ENCODE data around the gene LSAMP. TPM values are rescaled to one million over a fixed set of nuclear protein-coding genes. Genes with fewer than 3 reads are reported as not detected.

Gene LSAMP
- total RNA-seq, 1 donor from 2014 or later: 10.2 TPM

- no peaks in the 10 kb centered on the region for H3K27me3 ChIP-seq (ENCODE audit: control insufficient read depth, insufficient read depth, low read length)
- H3K4me3 ChIP-seq (ENCODE audit: low read depth, low read length): no peak overlapping the region
- no peak for DNase-seq (ENCODE audit: low read depth)
- H3K36me3 ChIP-seq (ENCODE audit: control insufficient read depth, insufficient read depth, low read length): no peaks in the 10 kb centered on the region
- no peak for TF ChIP-seq CTCF (IDR thresholded peaks at IDR 0.05; ENCODE audit: insufficient read depth, low read length, poor library complexity, severe bottlenecking)
These were observed 145.1 kb downstream of the LSAMP start for GRCh38 chr3:116300226-116300625.

GRCh38 chr3:116299646-116300081, 145.6 kb downstream of the LSAMP start:
- DNase-seq (ENCODE audit: low read depth): peak; percentile 23
- TF ChIP-seq CTCF (IDR thresholded peaks at IDR 0.05; ENCODE audit: insufficient read depth, low read length, poor library complexity, severe bottlenecking): no peak
- H3K27me3 ChIP-seq (ENCODE audit: control insufficient read depth, insufficient read depth, low read length): no peaks in the 10 kb centered on the region
- H3K4me3 ChIP-seq (ENCODE audit: low read depth, low read length): no peak overlapping the region
- H3K36me3 ChIP-seq (ENCODE audit: control insufficient read depth, insufficient read depth, low read length): no peaks in the 10 kb centered on the region

- H3K36me3 ChIP-seq (ENCODE audit: control insufficient read depth, insufficient read depth, low read length): no peaks in the 10 kb centered on the region
- no peaks in the 10 kb centered on the region for H3K27me3 ChIP-seq (ENCODE audit: control insufficient read depth, insufficient read depth, low read length)
- TF ChIP-seq CTCF (IDR thresholded peaks at IDR 0.05; ENCODE audit: insufficient read depth, low read length, poor library complexity, severe bottlenecking): no peak
- no peak for DNase-seq (ENCODE audit: low read depth)
- no peak overlapping the region for H3K4me3 ChIP-seq (ENCODE audit: low read depth, low read length)
These were observed 147.1 kb downstream of the LSAMP start for GRCh38 chr3:116298151-116298550.

- no peak for DNase-seq (ENCODE audit: low read depth)
- H3K27me3 ChIP-seq (ENCODE audit: control insufficient read depth, insufficient read depth, low read length): no peaks in the 10 kb centered on the region
- no peak overlapping the region for H3K4me3 ChIP-seq (ENCODE audit: low read depth, low read length)
- no peaks in the 10 kb centered on the region for H3K36me3 ChIP-seq (ENCODE audit: control insufficient read depth, insufficient read depth, low read length)
- TF ChIP-seq CTCF (IDR thresholded peaks at IDR 0.05; ENCODE audit: insufficient read depth, low read length, poor library complexity, severe bottlenecking): no peak
These were observed 154.1 kb downstream of the LSAMP start for GRCh38 chr3:116291141-116291540.

- H3K36me3 ChIP-seq (ENCODE audit: control insufficient read depth, insufficient read depth, low read length): no peaks in the 10 kb centered on the region
- H3K27me3 ChIP-seq (ENCODE audit: control insufficient read depth, insufficient read depth, low read length): no peaks in the 10 kb centered on the region
- no peak for DNase-seq (ENCODE audit: low read depth)
- H3K4me3 ChIP-seq (ENCODE audit: low read depth, low read length): no peak overlapping the region
- TF ChIP-seq CTCF (IDR thresholded peaks at IDR 0.05; ENCODE audit: insufficient read depth, low read length, poor library complexity, severe bottlenecking): no peak
These were observed 156.8 kb downstream of the LSAMP start for GRCh38 chr3:116288485-116288884.

- no peaks in the 10 kb centered on the region for H3K27me3 ChIP-seq (ENCODE audit: control insufficient read depth, insufficient read depth, low read length)
- no peaks in the 10 kb centered on the region for H3K36me3 ChIP-seq (ENCODE audit: control insufficient read depth, insufficient read depth, low read length)
- TF ChIP-seq CTCF (IDR thresholded peaks at IDR 0.05; ENCODE audit: insufficient read depth, low read length, poor library complexity, severe bottlenecking): no peak
- H3K4me3 ChIP-seq (ENCODE audit: low read depth, low read length): no peak overlapping the region
- DNase-seq (ENCODE audit: low read depth): no peak
These were observed 159.4 kb downstream of the LSAMP start for GRCh38 chr3:116285781-116286421.

Data from kidney epithelial cell (primary cell).